ENCODE measurements around the gene ST13.

- TF ChIP-seq, protein P1, sequence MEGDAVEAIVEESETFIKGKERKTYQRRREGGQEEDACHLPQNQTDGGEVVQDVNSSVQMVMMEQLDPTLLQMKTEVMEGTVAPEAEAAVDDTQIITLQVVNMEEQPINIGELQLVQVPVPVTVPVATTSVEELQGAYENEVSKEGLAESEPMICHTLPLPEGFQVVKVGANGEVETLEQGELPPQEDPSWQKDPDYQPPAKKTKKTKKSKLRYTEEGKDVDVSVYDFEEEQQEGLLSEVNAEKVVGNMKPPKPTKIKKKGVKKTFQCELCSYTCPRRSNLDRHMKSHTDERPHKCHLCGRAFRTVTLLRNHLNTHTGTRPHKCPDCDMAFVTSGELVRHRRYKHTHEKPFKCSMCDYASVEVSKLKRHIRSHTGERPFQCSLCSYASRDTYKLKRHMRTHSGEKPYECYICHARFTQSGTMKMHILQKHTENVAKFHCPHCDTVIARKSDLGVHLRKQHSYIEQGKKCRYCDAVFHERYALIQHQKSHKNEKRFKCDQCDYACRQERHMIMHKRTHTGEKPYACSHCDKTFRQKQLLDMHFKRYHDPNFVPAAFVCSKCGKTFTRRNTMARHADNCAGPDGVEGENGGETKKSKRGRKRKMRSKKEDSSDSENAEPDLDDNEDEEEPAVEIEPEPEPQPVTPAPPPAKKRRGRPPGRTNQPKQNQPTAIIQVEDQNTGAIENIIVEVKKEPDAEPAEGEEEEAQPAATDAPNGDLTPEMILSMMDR (conservative IDR thresholded peaks at IDR 0.05; ENCODE audit: low read depth, low read length): no peak
- no peak for TF ChIP-seq EZH2 (IDR thresholded peaks at IDR 0.05; ENCODE audit: low read length, unreplicated experiment)
Measured at GRCh38 chr22:40797427-40797826, 59.0 kb downstream of the ST13 start.

All from PC-3 (cell line).